ENCODE results near the gene KDR.

DNA sequence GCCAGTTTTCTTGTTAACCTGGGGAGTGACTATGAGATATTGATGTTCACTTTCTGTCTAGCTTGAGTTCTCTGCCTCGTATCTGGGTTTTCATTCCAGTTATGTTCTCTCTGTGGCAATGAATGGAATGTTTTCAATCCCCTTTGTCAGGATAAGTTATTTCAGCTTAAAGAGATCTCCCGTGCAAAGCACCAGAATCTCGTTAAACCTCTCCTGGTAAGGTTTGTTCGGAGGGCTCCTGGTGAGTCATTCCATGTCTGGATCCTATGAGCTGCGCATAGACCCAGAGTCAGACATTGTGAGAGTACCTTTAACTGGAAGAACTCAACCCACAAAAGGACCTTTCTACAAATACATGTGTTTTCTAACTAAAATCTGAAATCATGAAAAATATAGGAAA is 51.0 kb downstream of the KDR start:
- TF ChIP-seq CTCF (IDR thresholded peaks at IDR 0.05) = no peak
- TF ChIP-seq EZH2 (IDR thresholded peaks at IDR 0.05; ENCODE audit: borderline replicate concordance, insufficient read depth, low read depth, low read length, poor library complexity, severe bottlenecking) = no peak

All from B cell (primary cell).